BJ (cell line): Measurements from ENCODE around the gene TTC28. TPM values are rescaled to one million over a fixed set of nuclear protein-coding genes. Genes with fewer than 3 reads are reported as not detected.

Experiments used
- CTCF ChIA-PET: fragments of 350-600 bp; formaldehyde crosslinking; extraction: SDS; loops from one replicate; lab custom pipeline; 2021; ENCODE audit warnings: antibody characterized with exemption, inconsistent platforms; lab: Yijun Ruan, JAX
- POLR2A ChIA-PET: fragments of 300-600 bp; sonication (Branson Sonifier 250); formaldehyde crosslinking; extraction: SDS; loops from one replicate; lab custom pipeline; 2021; ENCODE audit warnings: antibody characterized with exemption; lab: Charles Lee
- DNase-seq: peaks from one replicate; pipeline ENCODE4 v3.0.0-alpha.2; 2011; ENCODE audit warnings: low read depth
- H3K27me3 ChIP-seq: 2 replicates; pipeline ENCODE4 v1.6.0; 2011; ENCODE audit warnings: low read length; ENCODE audit not compliant: control insufficient read depth, insufficient read depth
- H3K36me3 ChIP-seq: 2 replicates; pipeline ENCODE4 v1.5.1; 2011; ENCODE audit warnings: low read length; ENCODE audit not compliant: control insufficient read depth, insufficient read depth
- H3K4me3 ChIP-seq: 2 replicates; pipeline ENCODE4 v1.5.1; 2011; ENCODE audit warnings: low read depth, mild to moderate bottlenecking, control low read depth, low read length
- CTCF ChIP-seq: IDR thresholded peaks from 2 replicates; pipeline ENCODE4 v1.5.1; 2011; ENCODE audit warnings: low read depth, mild to moderate bottlenecking, control low read depth, inconsistent platforms, low read length, moderate library complexity; ENCODE audit not compliant: insufficient read depth
- polyA plus RNA-seq: library from polyadenylated mRNA; depleted of rRNA; stranded (reverse); fragments of >200 nt; gene quantifications from 2 replicates; pipeline ENCODE4 v1.2.3, GENCODE V29; 2011

The TTC28 gene
- polyA plus RNA-seq, 1 experiment: 8.7 TPM

- ChIA-PET POLR2A (no interaction called here), CTCF (interaction anchor here (1.1 to 2.7 kb wide), 2 partner anchors 8 to 24 kb away, joined by 4 to 18 read pairs; no protein-coding TSS in a partner anchor)
- DNase-seq: no peak
- H3K4me3 ChIP-seq: no peak overlapping the region
- peaks cover 7% of the 10 kb centered on the region for H3K36me3 ChIP-seq
- no peaks in the 10 kb centered on the region for H3K27me3 ChIP-seq
- no peak for TF ChIP-seq CTCF
Measured at GRCh38 chr22:28027453-28028448, 651.9 kb downstream of the TTC28 start.

- no peak for DNase-seq
- POLR2A ChIA-PET: no interaction called here
Measured at GRCh38 chr22:28025866-28026575, 653.6 kb downstream of the TTC28 start.

GRCh38 chr22:28025333-28025732 is 654.3 kb downstream of the TTC28 start:
- no peak for TF ChIP-seq CTCF
- ChIA-PET CTCF (interaction anchor here (1.0 to 1.4 kb wide), 3 partner anchors 26 to 804 kb away, joined by 3 to 6 read pairs (median 3); no protein-coding TSS in a partner anchor), POLR2A (no interaction called here)
- DNase-seq: no peak
- H3K27me3 ChIP-seq: no peaks in the 10 kb centered on the region
- no peak overlapping the region for H3K4me3 ChIP-seq
- H3K36me3 ChIP-seq: peaks cover 7% of the 10 kb centered on the region

More at GRCh38 chr22:28025866-28026575, 653.6 kb downstream of the TTC28 start:
- Histone ChIP-seq H3K27me3 (no peaks in the 10 kb centered on the region), H3K36me3 (peaks cover 7% of the 10 kb centered on the region), H3K4me3 (no peak overlapping the region)
- CTCF ChIA-PET: interaction anchor here (1.4 kb wide), 1 partner anchor 25 kb away, joined by 6 read pairs; no protein-coding TSS in a partner anchor
- no peak for TF ChIP-seq CTCF

GRCh38 chr22:28024422-28024888 is 655.2 kb downstream of the TTC28 start:
- TF ChIP-seq CTCF: no peak
- H3K36me3 ChIP-seq: peaks cover 2% of the 10 kb centered on the region; the same call in 1 of the 2 replicates
- H3K4me3 ChIP-seq: no peak overlapping the region
- POLR2A ChIA-PET: no interaction called here
- no peak for DNase-seq
- CTCF ChIA-PET: interaction anchor here (0.7 to 1.6 kb wide), 6 partner anchors 27 to 805 kb away, joined by 3 to 6 read pairs (median 3); no protein-coding TSS in a partner anchor
- no peaks in the 10 kb centered on the region for H3K27me3 ChIP-seq
